Central memory CD8-positive, alpha-beta T cell (primary cell): ENCODE data around the gene PTPN2.
"Not testable (repeated sequence)": the region's sequence is repeated elsewhere in the genome, so short reads cannot be mapped to it uniquely, and the experiment has no call there.

Experiments used
- ATAC-seq: fragments of 150-1000 bp; cut with Tn5 transposase; replicated peaks from 2 replicates; pipeline ENCODE4 v1.10.0; 2022; ENCODE audit warnings: mild to moderate bottlenecking, moderate FRiP score, moderate number of reproducible peaks; ENCODE audit not compliant: poor library complexity, severe bottlenecking; ENCODE audit errors: extremely low read depth
- DNase-seq, 2 donors: peaks; one replicate each; pipeline ENCODE4 v3.0.0; 2021; ENCODE audit warnings: low spot score in 2 of 2
- H3K27ac Mint-ChIP-seq: one replicate; pipeline ENCODE4 v1.8.0; 2022; ENCODE audit warnings: low read depth, mild to moderate bottlenecking, moderate library complexity, mixed read lengths
- H3K27me3 Mint-ChIP-seq: one replicate; pipeline ENCODE4 v1.8.0; 2022; ENCODE audit warnings: mixed read lengths
- H3K36me3 Mint-ChIP-seq: one replicate; pipeline ENCODE4 v1.8.0; 2022; ENCODE audit warnings: mild to moderate bottlenecking, moderate library complexity, mixed read lengths; ENCODE audit not compliant: insufficient read depth
- H3K4me1 Mint-ChIP-seq: one replicate; pipeline ENCODE4 v1.8.0; 2022; ENCODE audit warnings: mixed read lengths
- H3K4me3 Mint-ChIP-seq: one replicate; pipeline ENCODE4 v1.8.0; 2022; ENCODE audit warnings: mild to moderate bottlenecking, moderate library complexity, mixed read lengths
- H3K9me3 Mint-ChIP-seq: one replicate; pipeline ENCODE4 v1.8.0; 2022; ENCODE audit warnings: mixed read lengths

The PTPN2 gene

DNA sequence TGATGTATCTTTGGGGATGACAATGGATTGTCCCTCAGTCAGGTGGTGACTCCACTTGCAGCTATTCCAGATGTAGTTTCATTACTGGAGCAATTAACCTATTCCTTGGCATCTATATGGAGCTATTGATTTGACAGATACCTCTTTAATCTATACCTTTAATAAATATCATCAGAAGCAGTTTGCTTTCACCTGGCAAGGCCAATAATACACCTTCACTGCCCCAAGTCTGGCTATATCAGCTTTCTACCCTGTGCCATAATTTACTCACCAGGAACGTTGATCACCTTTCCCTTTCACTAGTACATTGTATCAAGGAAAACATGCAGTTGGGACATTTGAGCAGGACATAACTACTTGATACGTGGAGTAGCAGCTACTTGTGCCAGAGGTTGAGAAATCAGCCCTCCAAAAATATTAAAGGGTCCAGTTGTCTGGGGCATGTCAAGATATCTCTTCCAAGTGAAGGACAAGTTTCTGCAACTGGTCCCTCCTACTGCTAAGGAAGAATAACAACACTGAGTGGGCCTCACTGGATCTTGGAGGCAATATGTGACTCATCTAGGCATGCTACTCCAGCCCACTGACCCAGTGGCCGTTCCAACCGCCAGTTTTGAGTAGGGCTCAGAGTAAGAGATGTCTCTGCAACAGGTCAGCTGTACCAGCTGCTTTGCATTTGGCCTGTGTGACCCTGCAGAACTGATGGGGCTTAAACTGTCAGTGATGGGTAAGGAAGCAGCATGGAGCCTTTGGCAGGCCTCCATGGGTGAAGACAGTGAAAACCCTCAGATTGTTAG, 114.2 kb downstream of the PTPN2 start:
- Mint-ChIP-seq H3K9me3 (no peaks in the 10 kb centered on the region), H3K27me3 (no peaks in the 10 kb centered on the region), H3K4me3 (no peak overlapping the region), H3K27ac (no peak overlapping the region), H3K36me3 (peaks cover 1% of the 10 kb centered on the region), H3K4me1 (peaks cover 5% of the 10 kb centered on the region)
- DNase-seq = no peak
- no peak for ATAC-seq

GRCh38 chr18:12769136-12769535, 114.9 kb downstream of the PTPN2 start:
- DNase-seq = no peak
- no peak overlapping the region for H3K4me3 Mint-ChIP-seq
- H3K36me3 Mint-ChIP-seq = peaks cover 3% of the 10 kb centered on the region
- no peaks in the 10 kb centered on the region for H3K27me3 Mint-ChIP-seq
- H3K9me3 Mint-ChIP-seq = no peaks in the 10 kb centered on the region
- H3K4me1 Mint-ChIP-seq = no peaks in the 10 kb centered on the region
- no peak overlapping the region for H3K27ac Mint-ChIP-seq
- no peak for ATAC-seq

DNA sequence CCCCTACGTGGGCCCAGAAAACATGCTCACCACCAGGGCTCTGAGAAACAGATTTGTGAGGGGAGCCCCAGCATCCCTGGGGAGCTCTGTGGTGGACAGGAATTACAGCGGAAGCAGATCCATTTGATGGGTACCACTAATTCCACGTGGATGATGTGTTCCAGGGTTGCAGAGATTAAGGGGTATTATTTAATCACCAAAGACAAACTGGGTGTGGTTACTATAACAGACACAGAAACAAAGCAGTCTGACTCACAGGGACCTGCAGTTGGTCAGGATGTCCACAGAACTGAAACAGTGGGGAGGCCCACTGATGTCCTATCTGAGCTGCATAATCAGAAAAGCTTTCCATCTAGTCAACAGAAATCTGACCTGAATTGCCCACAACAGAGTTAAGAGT, 115.4 kb downstream of the PTPN2 start:
- ATAC-seq (no peak), DNase-seq (no peak)
- Mint-ChIP-seq H3K4me3 (no peak overlapping the region), H3K27ac (no peak overlapping the region), H3K36me3 (peaks cover 5% of the 10 kb centered on the region), H3K4me1 (no peaks in the 10 kb centered on the region), H3K27me3 (no peaks in the 10 kb centered on the region), H3K9me3 (no peaks in the 10 kb centered on the region)

GRCh38 chr18:12767580-12768155, 116.4 kb downstream of the PTPN2 start:
- Mint-ChIP-seq H3K36me3 (peaks cover 6% of the 10 kb centered on the region), H3K9me3 (no peaks in the 10 kb centered on the region), H3K27ac (no peak overlapping the region), H3K27me3 (no peaks in the 10 kb centered on the region), H3K4me1 (no peaks in the 10 kb centered on the region), H3K4me3 (no peak overlapping the region)
- DNase-seq (no peak), ATAC-seq (no peak)

DNA sequence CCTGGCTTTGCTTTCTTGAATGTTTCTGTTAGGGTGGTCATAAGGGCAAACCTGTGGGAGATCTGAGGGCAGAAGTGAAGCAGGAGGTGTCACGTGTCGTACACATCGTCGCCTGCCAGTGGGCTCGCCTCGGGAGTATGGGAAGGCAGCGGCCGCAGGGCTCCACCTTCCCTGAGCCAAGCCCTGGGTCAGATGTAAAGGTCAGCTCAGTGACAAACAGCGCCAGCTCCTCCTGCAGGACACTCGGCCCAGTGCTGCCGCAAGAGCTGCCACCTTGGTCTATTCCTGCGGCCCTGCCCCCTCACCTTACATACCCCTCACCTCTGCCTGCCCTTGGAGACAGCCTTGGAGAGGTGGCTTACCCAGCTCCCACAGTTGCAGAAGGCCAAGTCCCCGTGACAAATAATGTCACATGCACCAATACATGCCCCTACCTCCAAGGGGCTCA, 117.0 kb downstream of the PTPN2 start:
- no peak overlapping the region for H3K27ac Mint-ChIP-seq
- no peak overlapping the region for H3K4me3 Mint-ChIP-seq
- no peak for DNase-seq
- no peaks in the 10 kb centered on the region for H3K27me3 Mint-ChIP-seq
- H3K36me3 Mint-ChIP-seq = peaks cover 10% of the 10 kb centered on the region
- H3K4me1 Mint-ChIP-seq = no peaks in the 10 kb centered on the region
- no peak for ATAC-seq
- H3K9me3 Mint-ChIP-seq = no peaks in the 10 kb centered on the region

GRCh38 chr18:12765586-12765985, 118.5 kb downstream of the PTPN2 start:
- H3K36me3 Mint-ChIP-seq = peaks cover 10% of the 10 kb centered on the region
- no peaks in the 10 kb centered on the region for H3K27me3 Mint-ChIP-seq
- H3K4me3 Mint-ChIP-seq = no peak overlapping the region
- ATAC-seq (no peak), DNase-seq (no peak)
- no peaks in the 10 kb centered on the region for H3K4me1 Mint-ChIP-seq
- no peak overlapping the region for H3K27ac Mint-ChIP-seq
- H3K9me3 Mint-ChIP-seq = no peaks in the 10 kb centered on the region

GRCh38 chr18:12765126-12765525, 118.9 kb downstream of the PTPN2 start:
- no peaks in the 10 kb centered on the region for H3K9me3 Mint-ChIP-seq
- H3K4me3 Mint-ChIP-seq = no peak overlapping the region
- no peaks in the 10 kb centered on the region for H3K27me3 Mint-ChIP-seq
- no peak for DNase-seq
- no peak overlapping the region for H3K27ac Mint-ChIP-seq
- no peaks in the 10 kb centered on the region for H3K4me1 Mint-ChIP-seq
- H3K36me3 Mint-ChIP-seq = peaks cover 10% of the 10 kb centered on the region
- ATAC-seq = no peak

DNA sequence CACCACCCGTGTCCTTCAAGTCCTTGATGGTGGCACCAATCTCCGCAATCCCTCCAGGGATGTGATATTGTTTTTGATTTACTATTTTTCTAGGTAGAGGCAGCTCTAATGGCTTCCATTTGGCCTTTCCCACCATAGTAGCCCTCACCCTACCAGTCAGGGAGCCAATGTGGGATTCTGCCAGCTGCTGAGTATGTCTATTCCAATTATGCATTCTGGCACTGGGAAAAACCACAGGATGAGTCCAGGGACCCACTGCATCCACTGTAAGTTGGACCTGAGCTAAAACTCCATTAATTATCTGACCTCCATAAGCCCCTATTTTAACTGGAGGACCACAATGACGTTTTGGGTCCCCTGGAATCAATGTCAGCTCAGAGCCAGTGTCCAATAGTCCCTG, 125.5 kb downstream of the PTPN2 start:
- H3K36me3 Mint-ChIP-seq, H3K27ac Mint-ChIP-seq, DNase-seq, H3K27me3 Mint-ChIP-seq, H3K9me3 Mint-ChIP-seq, H3K4me3 Mint-ChIP-seq, H3K4me1 Mint-ChIP-seq, ATAC-seq: not testable (repeated sequence)

DNA sequence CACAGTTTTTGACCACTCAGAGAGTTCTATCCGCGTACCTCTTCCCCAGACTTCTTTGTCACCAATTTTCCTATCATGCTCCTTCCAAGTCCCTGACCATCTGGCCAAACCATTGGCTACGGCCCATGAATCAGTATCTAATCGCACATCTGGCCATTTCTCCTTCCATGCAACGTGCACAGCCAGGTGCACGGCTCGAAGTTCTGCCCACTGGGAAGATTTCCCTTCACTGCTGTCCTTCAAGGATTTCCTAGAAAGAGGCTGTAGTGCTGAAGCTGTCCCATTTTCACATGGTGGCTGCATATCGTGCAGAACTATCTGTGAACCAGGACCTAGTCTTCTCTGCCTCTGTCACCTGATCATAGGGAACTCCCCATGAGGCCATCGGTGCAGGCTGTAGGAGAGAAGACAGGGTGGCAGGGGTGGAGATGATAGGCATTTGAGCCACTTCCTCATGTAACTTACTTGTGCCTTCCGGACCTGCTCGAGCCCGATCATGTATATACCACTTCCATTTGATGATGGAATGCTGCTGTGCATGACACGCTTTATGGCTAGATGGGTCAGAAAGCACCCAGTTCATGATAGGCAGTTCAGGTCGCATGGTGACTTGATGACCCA, 127.3 kb downstream of the PTPN2 start:
- not testable (repeated sequence) for H3K4me1 Mint-ChIP-seq, H3K36me3 Mint-ChIP-seq, H3K9me3 Mint-ChIP-seq, ATAC-seq, H3K4me3 Mint-ChIP-seq, H3K27me3 Mint-ChIP-seq, DNase-seq, H3K27ac Mint-ChIP-seq

DNA sequence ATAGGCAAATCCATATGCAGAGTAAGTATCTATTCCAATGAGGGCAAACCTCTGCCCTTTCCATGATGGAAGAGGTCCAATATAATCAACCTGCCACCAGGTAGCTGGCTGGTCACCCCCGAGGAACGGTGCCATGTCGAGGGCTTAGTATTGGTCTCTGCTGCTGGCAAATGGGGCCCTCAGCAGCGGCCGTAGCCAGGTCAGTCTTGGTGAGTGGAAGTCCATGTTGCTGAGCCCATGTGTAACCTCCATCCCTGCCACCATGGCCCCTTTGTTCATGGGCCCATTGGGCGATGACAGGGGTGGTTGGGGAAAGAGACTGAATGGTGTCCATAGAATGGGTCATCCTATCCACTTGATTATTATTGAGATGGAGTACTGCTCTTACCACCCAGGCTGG, 128.4 kb downstream of the PTPN2 start:
- not testable (repeated sequence) for H3K27me3 Mint-ChIP-seq, H3K4me3 Mint-ChIP-seq, DNase-seq, H3K36me3 Mint-ChIP-seq, H3K27ac Mint-ChIP-seq, H3K4me1 Mint-ChIP-seq, H3K9me3 Mint-ChIP-seq, ATAC-seq

DNA sequence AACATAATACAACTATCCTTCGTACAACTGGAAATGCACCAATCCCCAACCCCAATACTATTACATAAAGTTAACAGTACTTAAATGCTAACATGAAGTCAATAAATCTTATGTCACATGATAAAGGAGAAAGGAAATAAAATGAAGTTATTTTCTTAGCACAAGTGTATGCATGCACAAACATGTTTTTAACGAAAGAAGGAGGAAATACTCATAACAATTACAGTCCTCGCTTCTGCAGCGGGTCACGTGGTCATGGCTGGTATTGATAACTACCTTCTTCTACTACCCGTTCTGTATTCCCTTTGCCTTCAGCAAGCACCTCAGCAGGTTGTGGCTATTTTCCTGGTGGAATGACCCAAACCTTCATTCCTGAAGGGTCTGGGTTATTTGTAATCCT, 129.5 kb downstream of the PTPN2 start:
- H3K9me3 Mint-ChIP-seq = no peaks in the 10 kb centered on the region
- no peaks in the 10 kb centered on the region for H3K27me3 Mint-ChIP-seq
- peaks cover 3% of the 10 kb centered on the region for H3K36me3 Mint-ChIP-seq
- peaks cover 13% of the 10 kb centered on the region for H3K4me1 Mint-ChIP-seq
- ATAC-seq (no peak), DNase-seq (no peak)
- H3K4me3 Mint-ChIP-seq = no peak overlapping the region
- H3K27ac Mint-ChIP-seq = no peak overlapping the region

DNA sequence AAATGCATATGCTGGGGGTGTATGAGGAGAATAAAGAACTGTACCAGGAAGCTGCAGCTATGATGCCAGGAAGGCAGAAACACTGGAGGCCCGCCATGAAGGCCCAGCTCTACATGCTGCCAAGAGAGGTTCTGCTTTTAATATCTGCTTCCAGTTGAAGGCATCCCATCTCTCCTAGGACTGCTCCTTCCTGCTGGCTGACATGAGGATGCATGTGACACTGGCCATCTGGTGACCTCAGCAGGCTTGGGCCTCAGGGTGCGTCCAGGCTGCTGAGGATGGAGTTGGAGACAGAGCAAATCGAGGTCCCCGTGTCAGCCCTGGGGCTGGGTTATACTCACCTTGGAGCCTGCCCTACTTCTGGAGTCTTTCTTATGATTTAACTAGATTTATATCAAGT, 132.1 kb downstream of the PTPN2 start:
- H3K27me3 Mint-ChIP-seq = no peaks in the 10 kb centered on the region
- no peak overlapping the region for H3K27ac Mint-ChIP-seq
- no peak for DNase-seq
- no peak for ATAC-seq
- no peaks in the 10 kb centered on the region for H3K36me3 Mint-ChIP-seq
- H3K4me1 Mint-ChIP-seq = peaks cover 18% of the 10 kb centered on the region
- H3K9me3 Mint-ChIP-seq = no peaks in the 10 kb centered on the region
- no peak overlapping the region for H3K4me3 Mint-ChIP-seq

DNA sequence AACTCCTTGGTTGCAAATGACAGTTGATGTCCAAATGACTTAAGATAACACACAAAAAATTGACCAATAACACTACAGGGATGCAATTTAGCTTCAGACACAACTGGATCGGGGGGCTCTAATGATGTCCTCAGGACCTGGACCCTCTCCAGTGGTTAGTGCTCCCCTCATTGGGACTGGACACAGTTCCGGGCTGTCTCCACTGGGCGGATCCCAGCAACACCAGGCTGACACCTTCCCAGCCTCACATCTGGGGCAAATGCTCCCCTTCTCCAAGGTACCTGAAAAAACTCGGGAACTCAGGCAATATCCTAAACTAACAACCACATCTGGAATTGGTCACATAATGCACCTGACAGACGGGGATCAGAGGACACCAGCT, 132.5 kb downstream of the PTPN2 start:
- no peaks in the 10 kb centered on the region for H3K9me3 Mint-ChIP-seq

More for the DNA sequence above, 132.5 kb downstream of the PTPN2 start:
- peaks cover 18% of the 10 kb centered on the region for H3K4me1 Mint-ChIP-seq
- no peaks in the 10 kb centered on the region for H3K36me3 Mint-ChIP-seq
- DNase-seq (no peak), ATAC-seq (no peak)
- H3K27me3 Mint-ChIP-seq = no peaks in the 10 kb centered on the region
- H3K27ac Mint-ChIP-seq = no peak overlapping the region
- H3K4me3 Mint-ChIP-seq = no peak overlapping the region
